Spleen (tissue), 7 donors: ENCODE measurements around the gene SLC25A11.

Experiments used
- CTCF ChIP-seq, 11 experiments: fragments of 200-600 bp in 7 of 11; fragments of 450-650 bp in 4 of 11; sonication (generic) in 4 of 11; IDR thresholded peaks in 8 of 11; conservative IDR thresholded peaks in 3 of 11; 1 replicate in 7 of 11; 2 replicates in 4 of 11; pipeline versions ENCODE4 v1.4.0 to v1.8.0; 2016 to 2021; ENCODE audit warnings: antibody characterized with exemption in 11 of 11, inconsistent platforms in 4 of 11, mild to moderate bottlenecking in 1 of 11
- POLR2A ChIP-seq, 3 donors: fragments of 450-650 bp; IDR thresholded peaks; one replicate each; pipeline ENCODE4 v1.5.1; 2017; ENCODE audit warnings: antibody characterized with exemption in 3 of 3, mild to moderate bottlenecking in 1 of 3
- POLR2AphosphoS5 ChIP-seq, 3 donors: sonication (generic); formaldehyde crosslinking; IDR thresholded peaks; one replicate each; pipeline ENCODE4 v1.5.1; 2017; ENCODE audit warnings: antibody characterized with exemption in 3 of 3
- donor health status: DM: no; HTN: no; CAD: no; lungs with moderate emphysema.
- donor health status: DM: no; HTN: no; CAD: no.
- donor health status: DM: no; HTN: no; CAD: no.

GRCh38 chr17:4908301-4908700, 31.5 kb downstream of the SLC25A11 start:
- TF ChIP-seq CTCF (IDR thresholded peaks at IDR 0.05 in 8 of 11, conservative IDR thresholded peaks at IDR 0.05 in 3 of 11) (no peak), POLR2A (IDR thresholded peaks at IDR 0.05) (no peak), POLR2AphosphoS5 (IDR thresholded peaks at IDR 0.05) (no peak)
